HG02840 (cell line): ENCODE measurements around the gene SESTD1.
"Not testable (repeated sequence)": the region's sequence is repeated elsewhere in the genome, so short reads cannot be mapped to it uniquely, and the experiment has no call there.

Source experiments
- ATAC-seq: cut with Tn5 transposase; IDR thresholded peaks from one replicate; pipeline ENCODE4 v1.9.1; 2021; ENCODE audit warnings: mild to moderate bottlenecking, moderate library complexity, moderate number of reproducible peaks; ENCODE audit not compliant: unreplicated experiment, low FRiP score

SESTD1 gene

DNA sequence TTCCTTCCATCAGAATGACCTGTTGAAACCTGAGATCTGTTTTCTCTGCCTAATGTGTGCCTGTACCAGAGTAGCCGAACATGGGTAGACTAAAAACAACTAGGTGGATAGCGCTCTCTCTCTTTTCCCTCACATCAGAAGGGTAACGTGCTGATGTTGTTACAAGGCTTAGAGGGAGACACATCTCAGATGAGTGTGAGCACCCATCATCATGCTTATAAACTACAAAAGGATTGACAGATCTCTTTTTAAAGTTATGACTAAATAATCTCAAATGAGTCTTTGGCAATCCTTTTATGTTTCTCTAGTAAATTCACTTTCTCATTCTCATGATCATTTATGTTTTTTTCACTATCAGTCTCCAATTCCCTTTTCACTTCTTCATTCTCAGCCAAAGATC lies 139.2 kb downstream of the SESTD1 start:
- ATAC-seq, result no peak

DNA sequence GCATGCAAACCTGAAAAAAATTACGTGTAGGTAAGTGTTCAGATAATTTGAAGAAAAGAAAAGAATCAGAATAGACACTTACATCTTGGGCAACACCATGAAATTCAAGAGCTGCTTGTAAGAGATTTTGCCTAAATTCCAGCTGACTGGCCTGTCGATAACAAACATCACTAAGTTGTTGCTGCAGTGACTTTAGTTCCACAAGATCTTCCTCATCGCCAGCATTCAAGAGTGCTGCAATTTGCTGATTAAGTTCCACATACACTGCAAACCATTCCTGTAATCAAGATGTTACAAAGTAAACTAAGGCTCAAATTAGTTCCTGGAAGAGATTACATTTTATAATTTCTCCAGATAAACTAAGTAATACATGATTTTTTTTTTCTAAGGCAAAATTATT lies 140.3 kb downstream of the SESTD1 start:
- ATAC-seq, result no peak

DNA sequence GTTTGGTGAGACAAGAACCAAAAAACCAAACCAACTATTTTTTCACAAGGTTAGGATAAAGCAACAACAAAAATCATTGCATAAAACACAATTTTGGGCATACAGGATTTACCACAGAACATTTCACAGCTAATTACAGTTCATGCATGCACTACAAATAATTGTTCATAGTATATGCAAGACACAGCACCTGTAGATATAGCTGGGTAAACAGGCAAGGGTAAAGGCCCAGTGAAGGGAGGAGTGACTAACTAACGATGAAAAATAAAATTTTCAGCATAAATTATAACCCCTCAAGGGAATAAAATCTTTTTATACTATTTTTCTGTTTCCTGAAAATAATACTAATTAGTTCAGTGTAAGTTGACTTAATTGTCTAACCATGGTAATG lies 141.4 kb downstream of the SESTD1 start:
- no peak for ATAC-seq

DNA sequence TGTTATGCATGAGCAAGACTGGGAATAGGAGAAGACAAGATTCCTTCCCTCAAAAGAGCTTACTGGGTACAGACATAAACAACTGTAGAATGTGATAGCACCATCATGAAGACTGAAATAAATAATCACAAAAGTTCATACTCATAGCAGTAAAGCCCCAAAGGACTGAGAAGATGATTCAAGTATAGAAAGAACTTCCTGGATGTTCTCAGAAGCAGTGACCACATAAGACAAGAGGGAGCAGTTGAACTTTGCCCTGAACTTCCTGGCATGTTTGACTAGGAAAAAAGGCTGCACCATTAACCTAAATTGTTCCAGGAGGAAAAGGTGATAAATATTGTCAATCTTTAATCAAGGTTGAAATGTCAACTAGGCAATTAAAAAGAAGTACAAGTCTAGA lies 156.9 kb downstream of the SESTD1 start:
- no peak for ATAC-seq

DNA sequence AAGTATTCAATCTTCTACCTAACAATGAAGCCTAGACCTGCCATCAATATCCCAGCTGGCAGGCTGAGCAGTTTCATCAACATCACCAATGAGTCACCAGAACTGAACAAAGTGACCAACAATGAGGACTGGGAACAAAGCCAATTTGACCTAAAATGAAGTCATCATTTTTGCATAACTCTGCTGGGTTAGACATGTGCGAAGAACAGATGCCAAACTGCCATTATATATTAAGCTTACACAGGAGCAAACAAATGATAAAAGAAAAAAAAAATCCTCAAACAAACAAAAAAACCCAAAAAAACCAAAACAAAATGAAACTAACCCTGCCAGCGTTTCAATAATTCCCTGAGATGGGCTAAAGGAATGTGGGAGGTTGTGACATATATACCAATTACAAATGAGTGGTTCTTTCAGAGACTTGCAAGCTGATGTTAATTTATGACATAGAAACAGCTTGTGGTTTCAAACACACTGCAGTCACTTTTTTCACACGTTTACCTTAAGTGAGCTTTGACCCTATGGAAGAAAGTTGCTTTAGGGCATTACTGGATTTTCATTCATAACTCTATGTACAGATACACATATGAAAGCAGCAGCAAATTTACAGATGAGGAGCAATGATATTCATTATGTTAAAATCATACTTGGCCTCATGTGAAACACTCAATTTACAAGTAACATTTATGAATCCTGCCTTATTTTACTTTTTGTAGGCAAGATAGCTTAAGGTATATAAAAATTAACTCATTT lies 157.8 kb downstream of the SESTD1 start:
- peak; percentile 59 for ATAC-seq

DNA sequence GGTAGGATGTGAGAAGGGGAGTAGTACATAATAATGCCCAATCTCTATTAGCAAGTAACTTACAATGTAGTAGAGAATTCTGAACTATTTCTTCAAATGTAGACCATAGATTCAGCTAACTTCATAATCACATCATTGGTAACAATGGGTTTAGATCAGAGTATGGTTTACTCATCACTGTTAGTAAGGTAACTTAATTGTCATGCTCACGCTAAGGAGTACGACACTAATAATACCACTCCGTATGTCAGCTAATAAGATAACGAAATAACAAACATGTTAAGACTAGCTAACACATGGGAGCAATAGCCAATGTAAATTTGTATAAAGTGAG lies 158.3 kb downstream of the SESTD1 start:
- no peak for ATAC-seq

DNA sequence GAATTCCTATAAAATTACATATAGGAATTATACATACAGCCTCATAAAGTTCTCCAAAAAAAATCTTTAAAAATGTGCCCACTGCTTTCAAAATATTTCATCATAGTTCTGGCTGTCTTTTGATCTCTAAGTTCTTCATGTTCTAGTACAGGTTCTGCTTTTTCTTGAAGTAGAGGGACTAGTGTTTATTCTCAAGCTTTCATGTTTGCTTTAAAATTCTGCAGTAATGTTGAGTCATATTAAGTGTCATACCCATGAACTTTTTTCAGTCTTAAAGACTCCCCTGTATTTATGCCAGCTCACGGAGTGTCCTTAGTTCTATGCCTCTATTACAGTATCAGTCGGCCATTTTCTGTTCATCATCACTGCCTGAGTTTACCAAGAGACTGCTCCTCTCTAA lies 159.9 kb downstream of the SESTD1 start:
- ATAC-seq, result no peak

DNA sequence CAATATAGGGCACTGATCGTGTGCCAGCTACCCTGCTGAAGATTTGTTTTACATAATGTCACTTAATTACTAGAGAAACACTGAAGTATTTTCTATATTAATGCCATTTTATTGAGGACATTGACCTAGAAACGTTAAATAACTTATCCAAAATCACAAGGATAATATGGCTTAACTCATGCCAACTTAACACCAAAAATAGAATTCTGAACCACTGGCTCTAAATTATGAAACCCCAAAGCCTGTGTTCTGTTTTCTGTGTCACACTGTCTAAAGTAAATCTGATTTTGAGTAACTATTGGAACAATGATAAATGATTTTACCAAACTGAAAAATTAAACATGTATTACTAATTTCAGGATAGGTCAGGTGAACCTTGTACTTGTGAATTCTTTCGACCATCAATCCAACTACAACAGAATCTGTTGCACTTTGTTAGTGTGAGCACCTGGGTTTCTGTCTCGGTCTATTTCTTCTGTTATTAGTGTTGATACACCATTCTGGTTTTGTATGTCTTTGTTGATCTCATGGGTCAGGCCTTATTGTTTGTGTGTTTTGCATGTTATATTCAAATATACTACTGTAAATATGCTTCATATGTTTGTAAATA lies 166.4 kb downstream of the SESTD1 start:
- no peak for ATAC-seq

DNA sequence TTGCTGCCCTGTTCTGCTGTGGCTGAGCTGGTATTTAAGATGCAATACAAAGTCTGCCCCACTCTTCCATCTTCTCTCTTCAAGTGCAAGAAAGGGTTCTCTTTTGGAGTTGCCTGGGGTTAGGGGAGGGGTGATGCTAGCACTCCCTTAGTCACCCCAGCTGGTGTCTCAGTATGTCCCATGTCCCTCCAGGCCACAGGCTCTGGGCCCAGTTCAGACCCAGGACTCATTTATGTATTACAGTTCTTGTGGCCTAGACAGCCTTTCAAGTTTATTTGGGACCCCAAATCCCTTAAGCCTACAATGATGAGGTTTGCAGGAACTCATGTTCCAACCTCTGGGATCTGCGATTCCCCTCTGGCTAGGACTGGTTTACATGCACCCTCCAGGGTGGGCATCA lies 167.5 kb downstream of the SESTD1 start:
- no peak for ATAC-seq

DNA sequence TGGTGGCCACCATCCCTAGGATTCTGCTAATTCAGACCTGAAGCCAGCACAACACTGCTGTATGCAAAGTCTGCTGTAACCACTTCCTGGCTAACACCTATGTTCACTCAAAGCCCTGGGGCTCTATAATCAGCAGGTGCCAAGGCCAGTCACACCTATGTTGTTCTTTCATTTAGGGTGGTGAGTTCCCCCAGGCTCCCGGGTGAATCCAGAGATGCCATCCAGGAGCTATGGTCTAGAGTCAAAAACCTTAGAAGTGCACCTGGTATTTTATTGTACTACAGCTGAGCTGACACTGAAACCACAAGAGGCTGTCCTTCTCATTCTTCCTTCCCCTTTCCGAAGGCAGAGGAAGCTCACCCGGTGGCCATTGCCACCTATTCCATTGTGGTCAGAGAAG lies 168.5 kb downstream of the SESTD1 start:
- peak; percentile 97 for ATAC-seq

DNA sequence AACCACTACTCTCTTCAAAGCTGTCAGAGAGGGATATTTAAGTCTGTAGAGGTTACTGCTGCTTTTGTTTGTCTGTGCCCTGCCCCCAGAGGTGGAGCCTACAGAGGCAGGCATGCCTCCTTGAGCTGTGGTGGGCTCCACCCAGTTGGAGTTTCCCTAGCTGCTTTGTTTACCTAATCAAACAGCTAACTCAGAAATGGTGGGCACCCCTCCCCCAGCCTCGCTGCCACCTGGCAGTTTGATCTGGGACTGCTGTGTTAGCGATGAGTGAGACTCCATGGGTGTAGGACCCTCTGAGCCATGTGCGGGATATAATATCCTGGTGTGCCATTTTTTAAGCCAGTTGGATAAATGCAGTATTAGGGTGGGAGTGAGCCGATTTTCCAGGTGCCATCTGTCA lies 171.7 kb downstream of the SESTD1 start:
- ATAC-seq, result not testable (repeated sequence)

DNA sequence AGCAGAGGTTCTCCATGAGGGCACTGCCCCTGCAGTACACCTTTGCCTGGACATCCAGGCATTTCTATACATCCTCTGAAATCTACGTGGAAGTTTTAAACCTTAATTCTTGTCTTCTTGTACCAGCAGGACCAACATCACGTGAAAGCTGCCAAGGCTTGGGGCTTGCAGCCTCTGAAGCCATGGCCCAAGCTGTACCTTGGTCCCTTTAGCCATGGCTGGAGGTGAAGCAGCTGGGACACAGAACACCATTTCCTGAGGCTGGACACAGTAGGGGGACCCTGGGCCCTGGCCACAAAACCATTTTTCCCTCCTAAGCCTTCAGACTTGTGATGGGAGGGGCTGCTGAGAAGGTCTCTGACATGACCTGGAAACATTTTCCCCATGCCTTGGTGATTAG lies 181.9 kb downstream of the SESTD1 start:
- ATAC-seq, result no peak

DNA sequence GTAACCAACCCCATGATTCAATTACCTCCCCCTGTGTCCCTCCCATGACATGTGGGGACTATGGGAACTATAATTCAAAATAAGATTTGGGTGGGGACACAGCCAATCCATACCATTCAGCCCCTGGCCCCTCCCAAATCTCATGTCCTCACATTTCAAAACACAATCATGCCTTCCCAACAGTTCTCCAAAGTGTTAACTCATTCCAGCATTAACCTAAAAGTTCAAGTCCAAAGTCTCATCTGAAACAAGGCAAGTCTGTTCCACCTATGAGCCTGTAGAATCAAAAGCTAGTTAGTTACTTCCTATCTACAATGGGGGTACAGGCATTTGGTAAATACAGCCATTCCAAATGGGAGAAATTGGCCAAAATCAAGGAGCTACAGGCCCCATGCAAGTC lies 182.7 kb downstream of the SESTD1 start:
- ATAC-seq, result no peak

DNA sequence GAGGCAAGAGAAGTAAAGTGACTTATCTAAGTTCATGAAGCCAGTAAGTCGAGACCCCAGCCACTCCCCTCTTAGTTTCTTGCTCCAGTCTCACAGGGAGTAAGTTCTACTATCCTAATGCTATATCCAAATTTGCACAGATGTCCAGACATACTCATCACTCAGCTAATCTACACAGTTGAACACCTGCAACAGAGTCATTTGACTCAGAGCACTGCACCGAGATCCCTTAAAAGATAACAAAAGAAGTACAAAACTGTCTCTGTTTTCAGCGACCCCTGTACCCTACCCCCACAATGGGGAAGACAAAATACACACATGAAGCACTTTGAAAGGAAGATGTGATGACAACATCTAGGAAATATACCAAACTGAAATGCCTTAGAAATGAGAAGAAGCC lies 192.1 kb downstream of the SESTD1 start:
- no peak for ATAC-seq

DNA sequence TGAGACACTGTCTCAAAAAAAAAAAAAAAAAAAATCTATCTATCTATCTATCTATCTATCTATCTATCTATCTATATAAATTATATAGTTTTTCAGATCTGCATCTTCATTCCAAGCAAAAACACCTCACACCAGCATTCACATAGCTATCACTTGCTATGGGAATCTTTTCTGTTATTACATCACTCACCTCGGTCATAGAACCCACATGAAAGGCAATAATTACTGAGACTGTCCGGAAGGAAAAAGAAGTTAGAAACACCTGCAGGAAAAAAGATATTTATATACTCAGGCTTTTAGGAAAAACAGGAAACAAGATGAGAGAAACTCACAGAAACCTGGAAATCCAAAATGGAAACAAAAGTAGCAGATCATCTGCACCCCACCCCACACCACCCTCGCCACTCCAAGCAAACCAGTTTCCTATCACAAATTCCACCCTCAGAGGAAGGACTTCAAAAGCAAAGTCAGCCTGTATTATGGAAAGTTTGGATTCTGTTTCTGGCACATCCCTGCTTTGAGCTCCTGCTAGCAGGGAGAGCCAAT lies 192.7 kb downstream of the SESTD1 start:
- no peak for ATAC-seq

DNA sequence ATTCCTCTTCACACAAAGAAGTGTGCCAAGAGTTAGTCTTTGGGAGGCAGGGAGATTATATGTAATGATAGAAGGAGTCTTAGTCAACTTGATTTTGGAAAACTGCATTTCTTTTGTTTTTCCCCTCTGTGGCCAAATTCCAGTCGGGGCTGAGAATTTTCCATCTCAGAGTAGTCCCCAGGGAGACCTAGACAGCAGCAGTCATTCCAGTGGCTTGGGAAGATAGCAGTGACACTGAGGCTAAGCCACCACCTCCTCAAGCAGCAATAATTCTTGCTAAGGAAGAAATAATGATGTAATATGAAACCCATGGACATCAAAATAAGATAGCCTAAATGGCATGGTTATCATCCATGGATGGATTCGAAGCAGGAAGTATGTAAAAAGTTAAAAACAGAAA lies 193.7 kb downstream of the SESTD1 start:
- ATAC-seq, result no peak

DNA sequence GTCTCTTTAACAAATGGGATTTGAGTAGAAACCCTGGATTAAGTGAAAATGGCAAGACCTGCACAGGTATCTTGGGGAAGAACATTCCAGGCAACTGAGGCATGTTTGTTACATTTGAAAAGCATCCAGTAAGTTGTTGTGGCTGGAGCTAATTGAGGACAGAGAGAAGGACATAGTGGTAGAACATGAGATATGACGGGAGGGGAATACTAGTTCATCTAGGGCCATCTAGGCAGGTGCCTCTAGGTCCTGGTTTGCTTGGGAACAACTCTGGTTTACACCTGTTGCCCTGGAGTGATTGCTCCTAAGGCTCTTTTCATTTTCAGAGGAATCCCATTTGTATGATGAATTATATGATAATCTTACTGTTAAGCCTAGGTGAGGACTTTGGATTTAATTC lies 194.9 kb downstream of the SESTD1 start:
- no peak for ATAC-seq

DNA sequence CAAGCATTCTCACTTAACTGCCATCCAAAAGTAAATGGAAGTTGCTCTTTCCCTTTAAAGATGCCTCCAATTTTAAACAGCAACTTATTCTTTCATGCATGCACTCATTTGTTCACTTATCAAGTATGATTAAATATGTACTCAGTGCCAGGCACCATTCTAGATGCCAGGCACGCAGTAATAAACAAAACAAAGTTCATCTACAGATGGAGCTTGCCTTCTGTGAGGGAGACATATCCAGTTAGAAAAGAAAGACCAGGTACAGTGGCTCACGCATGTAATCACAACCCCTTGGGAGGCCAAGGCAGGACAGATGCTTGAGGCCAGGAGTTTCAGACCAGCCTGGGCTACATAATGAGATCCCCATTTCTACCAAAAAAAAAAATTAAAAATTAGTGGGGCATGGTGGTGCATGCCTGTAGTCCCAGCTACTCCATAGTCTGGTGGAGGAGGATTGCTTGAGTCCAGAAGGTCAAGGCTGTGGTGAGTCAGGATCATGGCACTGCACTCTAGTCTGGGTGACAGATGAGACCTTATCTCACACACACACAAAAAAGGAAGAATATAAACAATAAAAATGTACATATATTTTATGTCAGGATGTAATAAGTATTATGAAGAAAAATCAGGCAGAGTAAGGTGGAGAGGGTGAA lies 195.5 kb downstream of the SESTD1 start:
- ATAC-seq, result no peak

DNA sequence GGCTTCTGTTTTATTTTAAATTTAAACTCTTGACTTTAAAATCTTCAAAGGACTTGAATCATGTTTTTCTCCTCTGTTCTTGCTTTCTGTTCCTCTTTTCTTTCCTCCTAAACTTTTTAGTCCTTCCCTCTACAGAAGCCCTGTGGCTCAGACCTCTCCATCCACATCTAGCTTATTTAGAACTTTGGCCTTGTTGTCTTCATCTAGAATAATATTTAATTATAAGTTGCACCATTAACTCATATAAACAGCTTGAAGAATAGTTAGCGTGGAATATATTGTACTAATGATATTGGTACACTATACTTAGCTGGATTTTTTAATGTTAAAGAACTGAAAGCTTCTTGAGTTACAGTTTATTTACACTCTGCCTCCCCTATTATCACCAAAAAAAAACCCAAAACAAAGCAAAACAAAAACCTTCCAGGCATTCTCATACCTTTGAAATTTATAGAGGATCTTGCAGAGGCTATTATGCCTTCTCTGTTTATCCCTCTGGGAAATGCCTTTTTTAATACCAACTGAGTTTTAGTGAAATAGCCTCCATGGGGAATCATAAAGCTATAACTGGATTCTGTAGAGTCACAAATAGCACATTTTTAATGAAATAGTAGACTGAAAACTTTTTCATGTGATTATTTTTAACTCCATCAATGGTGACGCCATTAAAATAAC lies 205.5 kb downstream of the SESTD1 start:
- ATAC-seq, result peak; percentile 70

DNA sequence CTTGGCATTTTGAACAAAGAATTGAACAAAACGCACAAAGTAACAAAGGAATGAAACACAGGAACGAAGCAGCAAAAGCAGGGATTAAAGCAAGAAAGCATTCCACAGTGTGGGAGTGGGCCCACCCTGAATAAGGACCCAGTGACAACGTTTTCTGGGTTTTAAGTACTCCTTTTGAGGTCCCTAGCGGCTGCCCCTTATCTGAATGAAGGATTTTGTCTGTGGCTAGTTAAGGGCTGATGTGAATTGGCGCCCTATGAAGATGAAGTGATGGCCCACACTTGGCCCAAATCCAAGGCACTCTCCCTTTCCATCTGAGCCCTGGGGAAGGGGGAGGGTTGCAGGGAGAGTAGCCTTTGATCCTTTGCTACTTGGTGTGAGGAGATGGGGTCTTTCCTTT lies 206.9 kb downstream of the SESTD1 start:
- ATAC-seq, result no peak

DNA sequence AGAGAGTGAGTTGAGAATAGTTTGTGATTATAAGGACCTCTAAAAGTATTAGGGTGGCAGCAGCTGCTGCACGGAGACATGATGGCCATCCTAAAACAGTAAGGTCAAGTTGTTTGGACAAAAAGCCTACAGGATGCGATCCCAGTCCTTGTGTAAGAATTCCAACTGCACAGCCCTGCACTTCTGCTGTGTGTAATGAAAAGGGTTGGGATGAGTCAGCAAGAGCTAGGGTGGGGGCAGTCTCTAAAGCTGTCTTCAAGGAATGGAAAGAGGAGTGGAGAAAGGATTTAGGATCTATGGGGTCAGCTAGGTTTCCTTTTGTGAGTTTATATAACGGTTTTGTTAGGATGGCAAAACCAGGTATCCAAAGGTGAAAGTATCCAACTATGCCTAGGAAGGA lies 211.1 kb downstream of the SESTD1 start:
- not testable (repeated sequence) for ATAC-seq
